GM21576 (cell line): ENCODE results near the gene IL15RA.
"Not testable (repeated sequence)": the region's sequence is repeated elsewhere in the genome, so short reads cannot be mapped to it uniquely, and the experiment has no call there.

Experiments
- ATAC-seq: cut with Tn5 transposase; IDR thresholded peaks from one replicate; pipeline ENCODE4 v1.9.1; 2021; ENCODE audit warnings: mild to moderate bottlenecking, moderate library complexity; ENCODE audit not compliant: unreplicated experiment

The IL15RA gene

GRCh38 chr10:5951721-5952407 is 25.5 kb downstream of the IL15RA start:
- ATAC-seq: no peak

- no peak for ATAC-seq
Measured at GRCh38 chr10:5951167-5951711, 26.1 kb downstream of the IL15RA start.

- no peak for ATAC-seq
Measured at GRCh38 chr10:5949009-5949759, 28.2 kb downstream of the IL15RA start.

GRCh38 chr10:5948208-5948585 is 29.1 kb downstream of the IL15RA start:
- no peak for ATAC-seq

- ATAC-seq: no peak
Measured at GRCh38 chr10:5947471-5948207, 29.7 kb downstream of the IL15RA start.

GRCh38 chr10:5946786-5947185 is 30.6 kb downstream of the IL15RA start:
- ATAC-seq: no peak

- ATAC-seq: not testable (repeated sequence)
Measured at GRCh38 chr10:5946419-5946775, 30.9 kb downstream of the IL15RA start.

- no peak for ATAC-seq
Measured at GRCh38 chr10:5945561-5946418, 31.6 kb downstream of the IL15RA start.

- ATAC-seq: no peak
Measured at GRCh38 chr10:5945190-5945509, 32.2 kb downstream of the IL15RA start.

GRCh38 chr10:5944389-5945189 is 32.8 kb downstream of the IL15RA start:
- no peak for ATAC-seq

- no peak for ATAC-seq
Measured at GRCh38 chr10:5943536-5943935, 33.8 kb downstream of the IL15RA start.

GRCh38 chr10:5942474-5942873 is 34.9 kb downstream of the IL15RA start:
- ATAC-seq: no peak

GRCh38 chr10:5942001-5942400 is 35.3 kb downstream of the IL15RA start:
- ATAC-seq: no peak

GRCh38 chr10:5941579-5941978 is 35.8 kb downstream of the IL15RA start:
- ATAC-seq: no peak

GRCh38 chr10:5940807-5941218 is 36.5 kb downstream of the IL15RA start:
- no peak for ATAC-seq

- no peak for ATAC-seq
Measured at GRCh38 chr10:5938291-5938690, 39.1 kb downstream of the IL15RA start.

- no peak for ATAC-seq
Measured at GRCh38 chr10:5937016-5937415, 40.3 kb downstream of the IL15RA start.

GRCh38 chr10:5935628-5936027 is 41.7 kb downstream of the IL15RA start:
- ATAC-seq: no peak

GRCh38 chr10:5933909-5934546 is 43.3 kb downstream of the IL15RA start:
- ATAC-seq: no peak

GRCh38 chr10:5932345-5932744 is 45.0 kb downstream of the IL15RA start:
- no peak for ATAC-seq
